Measurements from ENCODE around the gene CAMP.

- TF ChIP-seq ZNF274 (IDR thresholded peaks at IDR 0.05; ENCODE audit: low read depth, low read length) (no peak), YY1 (IDR thresholded peaks at IDR 0.05; ENCODE audit: insufficient read depth, insufficient read length) (no peak), SUZ12 (IDR thresholded peaks at IDR 0.05; ENCODE audit: extremely low read depth, insufficient read depth, insufficient read length) (no peak)
Measured at GRCh38 chr3:48245136-48245535, 21.8 kb downstream of the CAMP start.

Data from NT2/D1 (cell line).